LNCaP clone FGC (cell line): ENCODE data around the gene SNX1.
A peak's percentile ranks its signal among the peaks of the same experiment; 100 is the strongest.

Source experiments
- DNase-seq: peaks from one replicate; pipeline ENCODE4 v3.0.0-alpha.2; 2011; ENCODE audit warnings: low read depth
- H3K4me3 ChIP-seq: 2 replicates; pipeline ENCODE4 v1.5.1; 2011; ENCODE audit warnings: mild to moderate bottlenecking, low read depth, low read length, control low read depth
- TF ChIP-seq, protein P1 (sequence below): IDR thresholded peaks from 2 replicates; pipeline ENCODE4 v1.5.1; 2012; ENCODE audit warnings: mild to moderate bottlenecking; ENCODE audit not compliant: control insufficient read depth, insufficient read depth; ENCODE audit errors: extremely low read depth

SNX1 gene

DNA sequence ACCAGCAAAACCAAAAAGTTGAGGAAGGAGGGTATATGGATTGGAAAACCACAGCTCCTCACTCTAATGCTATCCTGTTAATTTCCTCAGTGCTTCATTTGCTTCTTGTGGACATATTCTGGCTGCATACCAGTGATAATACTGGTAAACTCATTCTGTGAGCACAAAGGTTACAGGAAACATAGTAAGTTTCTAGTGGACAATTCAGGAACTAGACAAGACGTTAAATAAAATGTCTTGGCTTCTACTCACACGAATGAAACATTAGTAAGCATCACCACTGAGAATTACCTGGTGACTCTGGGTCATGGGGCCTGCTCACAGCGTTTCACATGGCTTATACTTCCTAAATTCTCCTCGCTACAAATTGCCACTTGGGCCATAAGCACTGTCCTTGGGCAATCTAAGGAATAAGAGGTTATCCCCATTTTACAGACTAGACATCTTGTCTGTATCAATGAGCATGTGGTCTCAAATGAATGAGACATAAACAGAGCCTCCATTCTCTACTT is 87.1 kb downstream of the SNX1 start:
- no peak for DNase-seq
- no peak overlapping the region for H3K4me3 ChIP-seq
- TF ChIP-seq, protein P1, sequence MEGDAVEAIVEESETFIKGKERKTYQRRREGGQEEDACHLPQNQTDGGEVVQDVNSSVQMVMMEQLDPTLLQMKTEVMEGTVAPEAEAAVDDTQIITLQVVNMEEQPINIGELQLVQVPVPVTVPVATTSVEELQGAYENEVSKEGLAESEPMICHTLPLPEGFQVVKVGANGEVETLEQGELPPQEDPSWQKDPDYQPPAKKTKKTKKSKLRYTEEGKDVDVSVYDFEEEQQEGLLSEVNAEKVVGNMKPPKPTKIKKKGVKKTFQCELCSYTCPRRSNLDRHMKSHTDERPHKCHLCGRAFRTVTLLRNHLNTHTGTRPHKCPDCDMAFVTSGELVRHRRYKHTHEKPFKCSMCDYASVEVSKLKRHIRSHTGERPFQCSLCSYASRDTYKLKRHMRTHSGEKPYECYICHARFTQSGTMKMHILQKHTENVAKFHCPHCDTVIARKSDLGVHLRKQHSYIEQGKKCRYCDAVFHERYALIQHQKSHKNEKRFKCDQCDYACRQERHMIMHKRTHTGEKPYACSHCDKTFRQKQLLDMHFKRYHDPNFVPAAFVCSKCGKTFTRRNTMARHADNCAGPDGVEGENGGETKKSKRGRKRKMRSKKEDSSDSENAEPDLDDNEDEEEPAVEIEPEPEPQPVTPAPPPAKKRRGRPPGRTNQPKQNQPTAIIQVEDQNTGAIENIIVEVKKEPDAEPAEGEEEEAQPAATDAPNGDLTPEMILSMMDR, result no peak

DNA sequence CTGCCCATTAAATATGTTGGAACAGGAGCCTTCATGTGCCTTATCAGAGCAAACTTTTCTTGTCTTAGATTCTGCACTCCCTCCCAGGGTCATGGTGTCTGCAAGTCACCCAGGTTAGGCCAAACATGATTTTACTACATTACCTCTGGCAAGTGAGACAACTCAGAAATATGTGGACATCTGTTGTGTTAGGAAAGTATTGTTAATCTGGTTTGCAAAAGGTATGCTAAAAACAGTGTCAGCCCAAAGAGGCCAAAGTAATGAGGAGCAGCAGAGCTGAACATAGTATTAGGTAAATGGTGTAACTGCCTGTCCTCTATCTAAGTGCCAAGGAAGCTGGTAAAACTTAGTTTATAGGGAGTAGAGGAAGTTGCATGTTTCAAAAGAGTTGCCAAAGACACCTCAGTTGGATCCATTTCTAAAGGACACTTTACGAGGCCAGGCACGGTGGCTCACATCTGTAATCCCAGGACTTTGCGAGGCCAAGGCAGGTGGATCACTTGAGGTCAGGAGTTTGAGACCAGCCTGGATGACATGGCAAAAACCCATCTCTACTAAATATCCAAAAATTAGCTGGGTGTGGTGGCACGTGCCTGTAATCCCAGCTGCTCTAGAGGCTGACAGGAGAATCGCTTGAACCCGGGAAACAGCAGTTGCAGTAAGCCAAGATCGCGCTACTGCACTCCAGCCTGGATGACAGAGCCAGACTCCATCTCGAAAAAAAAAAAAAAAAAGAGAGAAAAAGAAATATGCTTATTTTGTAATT is 89.5 kb downstream of the SNX1 start:
- peak; percentile 79 for DNase-seq
- H3K4me3 ChIP-seq, result no peak overlapping the region
- TF ChIP-seq, protein P1, result no peak

DNA sequence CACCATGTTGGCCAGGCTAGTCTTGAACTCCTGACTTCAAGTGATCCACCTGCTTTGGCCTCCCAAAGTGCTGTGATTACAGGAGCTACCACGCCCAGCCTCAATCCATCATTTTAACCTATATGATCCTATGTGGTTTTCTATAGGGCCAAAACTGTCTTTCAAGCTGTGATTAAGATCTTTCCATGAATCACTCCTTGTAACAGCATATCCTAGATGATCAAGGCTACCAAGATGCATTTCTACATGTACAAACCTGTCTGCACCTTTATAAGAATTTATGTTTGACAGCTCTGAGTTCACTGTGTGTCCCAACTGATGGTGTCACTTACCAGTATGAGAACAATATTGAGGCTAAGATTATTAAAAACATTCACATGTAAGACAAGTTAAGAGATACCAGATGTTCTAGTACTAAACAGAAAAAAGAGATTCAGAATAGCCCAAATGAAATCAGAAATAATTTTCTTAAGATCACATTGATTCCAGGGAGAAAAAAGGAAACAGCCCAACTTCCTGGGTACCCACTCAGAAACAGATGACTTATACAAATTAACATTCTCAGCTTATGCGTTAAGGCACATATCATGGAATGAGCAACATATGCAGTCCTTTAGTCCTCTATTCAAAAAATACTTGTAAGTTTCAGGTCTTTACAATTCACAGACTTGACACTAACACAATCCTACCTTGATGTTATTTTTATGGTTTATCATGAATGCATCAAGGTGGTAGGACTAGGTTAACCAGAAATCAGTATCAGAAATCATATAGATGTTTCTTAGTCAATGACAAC is 91.8 kb downstream of the SNX1 start:
- H3K4me3 ChIP-seq, result no peak overlapping the region
- no peak for DNase-seq
- TF ChIP-seq, protein P1, result no peak
